Measurements from ENCODE around the gene ADGRV1.

ADGRV1 gene

DNA sequence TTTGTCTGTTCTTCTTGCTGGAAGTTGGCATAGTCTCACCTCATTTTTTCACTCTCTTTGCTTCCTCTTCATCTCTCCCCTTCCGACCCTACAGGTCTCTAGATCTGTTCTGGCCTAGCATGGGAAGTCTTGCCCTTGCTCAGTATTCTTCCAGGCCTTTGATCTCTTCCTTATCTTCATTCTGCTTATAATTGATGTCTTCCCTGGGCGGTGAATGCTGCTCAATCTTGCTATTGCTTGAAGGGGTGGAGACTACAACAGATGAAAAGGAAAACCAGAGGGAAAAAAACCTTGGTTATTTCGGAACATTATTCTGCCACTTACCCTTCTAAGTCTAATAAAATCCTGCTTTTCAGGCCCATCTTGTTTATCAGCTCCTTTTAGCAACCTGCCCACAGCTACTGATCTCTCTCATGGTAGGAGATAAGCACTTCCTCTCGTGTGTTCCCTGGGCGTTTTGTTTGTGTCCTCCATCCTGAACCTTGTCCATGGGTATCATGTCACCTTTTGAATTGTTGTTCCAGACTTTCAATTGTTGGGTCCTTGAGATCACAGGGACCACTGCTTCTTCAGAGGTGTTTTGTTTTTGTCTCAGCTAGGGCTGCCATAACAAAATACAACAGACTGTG, 375.6 kb downstream of the ADGRV1 start:
- no peak overlapping the region for H3K4me3 Mint-ChIP-seq
- no peak overlapping the region for H3K27ac Mint-ChIP-seq
- H3K27me3 Mint-ChIP-seq, result peaks cover 3% of the 10 kb centered on the region
- no peaks in the 10 kb centered on the region for H3K9me3 Mint-ChIP-seq
- no peaks in the 10 kb centered on the region for H3K36me3 Mint-ChIP-seq (ENCODE audit: low read depth)
- intact Hi-C loops (cut with micrococcal nuclease), result loop anchor here (5.0 to 10.0 kb wide), 2 partner anchors 168 to 451 kb away; partner anchors contain the start of gene ARRDC3
- no peaks in the 10 kb centered on the region for H3K4me1 Mint-ChIP-seq (ENCODE audit: low read depth)

DNA sequence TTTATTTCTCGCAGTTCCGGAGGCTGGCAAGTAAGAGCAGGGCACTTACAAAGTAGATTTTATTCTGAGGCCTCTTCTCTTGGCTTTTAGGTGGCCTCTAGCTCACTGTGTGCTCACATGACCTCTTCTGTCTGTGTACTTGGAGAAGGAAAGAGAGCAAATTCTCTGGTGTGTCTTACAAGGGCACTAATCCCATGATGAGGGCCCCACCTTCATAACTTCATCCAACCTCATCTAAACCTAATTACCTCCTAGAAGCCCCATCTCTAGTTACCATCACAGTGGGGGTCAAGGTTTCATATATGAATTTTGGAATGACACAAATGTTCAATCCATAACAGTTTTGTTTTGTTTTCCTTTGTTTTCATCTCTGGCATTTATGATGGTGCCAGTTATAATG, 376.1 kb downstream of the ADGRV1 start:
- Mint-ChIP-seq H3K9me3 (no peaks in the 10 kb centered on the region), H3K4me3 (no peak overlapping the region), H3K36me3 (ENCODE audit: low read depth) (no peaks in the 10 kb centered on the region), H3K27ac (no peak overlapping the region), H3K27me3 (peaks cover 3% of the 10 kb centered on the region), H3K4me1 (ENCODE audit: low read depth) (no peaks in the 10 kb centered on the region)
- intact Hi-C loops (cut with micrococcal nuclease), result loop anchor here (5.0 to 10.0 kb wide), 2 partner anchors 168 to 450 kb away; partner anchors contain the start of gene ARRDC3

- H3K27ac Mint-ChIP-seq, result no peak overlapping the region
- intact Hi-C loops (cut with micrococcal nuclease), result loop anchor here (10.0 kb wide), 1 partner anchor 446 kb away; the partner anchor contains the start of gene ARRDC3
- H3K4me1 Mint-ChIP-seq (ENCODE audit: low read depth), result no peaks in the 10 kb centered on the region
- H3K36me3 Mint-ChIP-seq (ENCODE audit: low read depth), result no peaks in the 10 kb centered on the region
- no peak overlapping the region for H3K4me3 Mint-ChIP-seq
- no peaks in the 10 kb centered on the region for H3K27me3 Mint-ChIP-seq
- H3K9me3 Mint-ChIP-seq, result no peaks in the 10 kb centered on the region
These were observed 380.6 kb downstream of the ADGRV1 start for GRCh38 chr5:90939211-90939610.

GRCh38 chr5:90940227-90940995, 381.8 kb downstream of the ADGRV1 start:
- Mint-ChIP-seq H3K27ac (no peak overlapping the region), H3K9me3 (no peaks in the 10 kb centered on the region), H3K4me1 (ENCODE audit: low read depth) (no peaks in the 10 kb centered on the region), H3K27me3 (no peaks in the 10 kb centered on the region), H3K36me3 (ENCODE audit: low read depth) (no peaks in the 10 kb centered on the region), H3K4me3 (no peak overlapping the region)
- intact Hi-C loops (cut with micrococcal nuclease), result no loop called here

GRCh38 chr5:90941002-90941720, 382.6 kb downstream of the ADGRV1 start:
- H3K4me1 Mint-ChIP-seq (ENCODE audit: low read depth), result no peaks in the 10 kb centered on the region
- H3K36me3 Mint-ChIP-seq (ENCODE audit: low read depth), result no peaks in the 10 kb centered on the region
- H3K27ac Mint-ChIP-seq, result no peak overlapping the region
- no peaks in the 10 kb centered on the region for H3K9me3 Mint-ChIP-seq
- no peaks in the 10 kb centered on the region for H3K27me3 Mint-ChIP-seq
- H3K4me3 Mint-ChIP-seq, result no peak overlapping the region
- intact Hi-C loops (cut with micrococcal nuclease), result no loop called here

DNA sequence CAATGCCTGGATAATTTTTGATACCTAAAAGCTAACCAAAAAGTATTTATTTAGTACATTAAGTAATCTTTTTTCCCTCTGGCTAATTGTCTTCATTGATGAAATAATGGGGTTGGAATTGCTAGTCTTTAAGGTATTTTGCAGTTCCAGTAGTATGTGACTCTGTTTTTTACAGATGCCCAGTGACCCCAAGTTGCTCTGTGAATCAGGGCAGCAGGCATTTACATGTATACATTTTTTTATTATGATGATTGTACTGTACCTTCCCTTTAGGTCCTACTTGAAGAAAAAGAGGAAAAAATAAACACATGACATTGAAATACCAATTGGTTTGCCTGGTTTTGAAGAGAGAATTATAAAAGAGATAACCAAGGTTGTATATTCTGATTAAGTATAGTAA, 385.5 kb downstream of the ADGRV1 start:
- Mint-ChIP-seq H3K4me3 (no peak overlapping the region), H3K27me3 (no peaks in the 10 kb centered on the region), H3K27ac (no peak overlapping the region), H3K4me1 (ENCODE audit: low read depth) (no peaks in the 10 kb centered on the region), H3K36me3 (ENCODE audit: low read depth) (no peaks in the 10 kb centered on the region), H3K9me3 (no peaks in the 10 kb centered on the region)
- intact Hi-C loops (cut with micrococcal nuclease), result no loop called here

GRCh38 chr5:90947667-90948066, 389.1 kb downstream of the ADGRV1 start:
- Mint-ChIP-seq H3K4me3 (no peak overlapping the region), H3K27me3 (no peaks in the 10 kb centered on the region), H3K4me1 (ENCODE audit: low read depth) (no peaks in the 10 kb centered on the region), H3K27ac (no peak overlapping the region), H3K36me3 (ENCODE audit: low read depth) (no peaks in the 10 kb centered on the region), H3K9me3 (no peaks in the 10 kb centered on the region)
- intact Hi-C loops (cut with micrococcal nuclease), result no loop called here

- no peak overlapping the region for H3K27ac Mint-ChIP-seq
- H3K4me1 Mint-ChIP-seq (ENCODE audit: low read depth), result no peaks in the 10 kb centered on the region
- no peaks in the 10 kb centered on the region for H3K9me3 Mint-ChIP-seq
- no peak overlapping the region for H3K4me3 Mint-ChIP-seq
- intact Hi-C loops (cut with micrococcal nuclease), result no loop called here
- no peaks in the 10 kb centered on the region for H3K27me3 Mint-ChIP-seq
- no peaks in the 10 kb centered on the region for H3K36me3 Mint-ChIP-seq (ENCODE audit: low read depth)
These were observed 390.4 kb downstream of the ADGRV1 start for GRCh38 chr5:90948969-90949368.

GRCh38 chr5:90949469-90950358, 391.1 kb downstream of the ADGRV1 start:
- no peaks in the 10 kb centered on the region for H3K27me3 Mint-ChIP-seq
- H3K27ac Mint-ChIP-seq, result no peak overlapping the region
- H3K4me3 Mint-ChIP-seq, result no peak overlapping the region
- no peaks in the 10 kb centered on the region for H3K4me1 Mint-ChIP-seq (ENCODE audit: low read depth)
- H3K36me3 Mint-ChIP-seq (ENCODE audit: low read depth), result no peaks in the 10 kb centered on the region
- intact Hi-C loops (cut with micrococcal nuclease), result no loop called here
- H3K9me3 Mint-ChIP-seq, result no peaks in the 10 kb centered on the region

GRCh38 chr5:90955001-90955635, 396.5 kb downstream of the ADGRV1 start:
- Mint-ChIP-seq H3K36me3 (ENCODE audit: low read depth) (no peaks in the 10 kb centered on the region), H3K4me3 (no peak overlapping the region), H3K9me3 (no peaks in the 10 kb centered on the region), H3K4me1 (ENCODE audit: low read depth) (no peaks in the 10 kb centered on the region), H3K27ac (no peak overlapping the region), H3K27me3 (peaks cover 1% of the 10 kb centered on the region)
- intact Hi-C loops (cut with micrococcal nuclease), result no loop called here

GRCh38 chr5:90956511-90957097, 398.0 kb downstream of the ADGRV1 start:
- intact Hi-C loops (cut with micrococcal nuclease), result no loop called here
- H3K9me3 Mint-ChIP-seq, result no peaks in the 10 kb centered on the region
- H3K27me3 Mint-ChIP-seq, result peaks cover 1% of the 10 kb centered on the region
- no peak overlapping the region for H3K4me3 Mint-ChIP-seq
- no peaks in the 10 kb centered on the region for H3K36me3 Mint-ChIP-seq (ENCODE audit: low read depth)
- no peaks in the 10 kb centered on the region for H3K4me1 Mint-ChIP-seq (ENCODE audit: low read depth)
- H3K27ac Mint-ChIP-seq, result no peak overlapping the region

DNA sequence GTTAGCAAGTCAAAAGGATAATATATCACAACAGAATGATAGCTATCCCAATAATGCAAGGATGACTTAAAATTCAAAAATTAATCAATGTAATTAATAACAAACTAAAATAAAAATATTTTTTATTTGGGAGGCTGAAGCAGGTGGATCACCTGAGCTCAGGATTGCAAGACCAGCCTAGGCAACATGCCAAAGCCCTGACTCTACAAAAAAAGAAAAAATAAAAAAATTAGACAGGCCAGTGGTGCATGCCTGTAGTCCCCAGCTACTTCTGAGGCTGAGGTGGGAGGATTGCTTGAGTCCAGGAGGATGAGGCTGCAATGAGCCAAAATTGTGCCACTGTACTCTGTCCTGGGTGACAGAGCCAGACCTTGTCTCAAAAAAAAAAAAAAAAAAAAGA, 399.3 kb downstream of the ADGRV1 start:
- H3K4me1 Mint-ChIP-seq (ENCODE audit: low read depth), result no peaks in the 10 kb centered on the region
- no peaks in the 10 kb centered on the region for H3K9me3 Mint-ChIP-seq
- H3K4me3 Mint-ChIP-seq, result no peak overlapping the region
- H3K27me3 Mint-ChIP-seq, result peaks cover 1% of the 10 kb centered on the region
- H3K27ac Mint-ChIP-seq, result no peak overlapping the region
- no peaks in the 10 kb centered on the region for H3K36me3 Mint-ChIP-seq (ENCODE audit: low read depth)
- intact Hi-C loops (cut with micrococcal nuclease), result no loop called here

GRCh38 chr5:90959262-90959661, 400.7 kb downstream of the ADGRV1 start:
- no peak overlapping the region for H3K4me3 Mint-ChIP-seq
- H3K27ac Mint-ChIP-seq, result no peak overlapping the region
- H3K27me3 Mint-ChIP-seq, result peaks cover 1% of the 10 kb centered on the region
- no peaks in the 10 kb centered on the region for H3K36me3 Mint-ChIP-seq (ENCODE audit: low read depth)
- intact Hi-C loops (cut with micrococcal nuclease), result no loop called here
- H3K9me3 Mint-ChIP-seq, result no peaks in the 10 kb centered on the region
- no peaks in the 10 kb centered on the region for H3K4me1 Mint-ChIP-seq (ENCODE audit: low read depth)

Measured in dendritic cell treated with granulocyte-macrophage colony-stimulating factor and Interleukin-4, amounts not matched to agents 40 ng/mL and 50 ng/mL, for 4 days (primary cell).